DND-41 (cell line): ENCODE results near the gene NLRC4.
"Not testable (repeated sequence)": the region's sequence is repeated elsewhere in the genome, so short reads cannot be mapped to it uniquely, and the experiment has no call there.

Source experiments
- CTCF ChIP-seq: IDR thresholded peaks from 2 replicates; pipeline ENCODE4 v1.5.1; 2012; ENCODE audit warnings: borderline replicate concordance, low read length, moderate library complexity, mild to moderate bottlenecking; ENCODE audit not compliant: poor library complexity, severe bottlenecking; ENCODE audit errors: extremely low read depth
- EZH2 ChIP-seq: IDR thresholded peaks from 3 replicates; pipeline ENCODE4 v1.6.1; 2012; ENCODE audit warnings: borderline replicate concordance, low read depth, mild to moderate bottlenecking, moderate library complexity, low read length, inconsistent platforms; ENCODE audit not compliant: severe bottlenecking

- not testable (repeated sequence) for TF ChIP-seq EZH2, CTCF
These were observed 28.8 kb upstream of the NLRC4 start for GRCh38 chr2:32293493-32293892.
